Measurements from ENCODE around the gene DAPK3.
A peak's percentile ranks its signal among the peaks of the same experiment; 100 is the strongest.
"Not testable (repeated sequence)": the region's sequence is repeated elsewhere in the genome, so short reads cannot be mapped to it uniquely, and the experiment has no call there.

The DAPK3 gene

GRCh38 chr19:4000798-4001197 is 29.9 kb upstream of the DAPK3 start:
- not testable (repeated sequence) for DNase-seq

- DNase-seq: not testable (repeated sequence)
These were observed 27.9 kb upstream of the DAPK3 start for GRCh38 chr19:3998667-3999412.

GRCh38 chr19:3995607-3996006 is 24.7 kb upstream of the DAPK3 start:
- DNase-seq: no peak

- no peak for DNase-seq
These were observed 19.9 kb upstream of the DAPK3 start for GRCh38 chr19:3990815-3991117.

- peak; percentile 75 for DNase-seq
These were observed 16.9 kb upstream of the DAPK3 start for GRCh38 chr19:3987619-3988371.

GRCh38 chr19:3986260-3987041 is 15.6 kb upstream of the DAPK3 start:
- DNase-seq: peak; percentile 75

- DNase-seq: no peak
These were observed 14.9 kb upstream of the DAPK3 start for GRCh38 chr19:3985643-3986259.

GRCh38 chr19:3984908-3985642 is 14.2 kb upstream of the DAPK3 start, which contains the start of gene EEF2:
TSS of gene EEF2 (minus strand) at chr19:3985463. CDS start at chr19:3985380, 83 bp downstream.
- DNase-seq: peak; percentile 73

- no peak for DNase-seq
These were observed 13.6 kb upstream of the DAPK3 start for GRCh38 chr19:3984584-3984907.

GRCh38 chr19:3983936-3984583 is 13.2 kb upstream of the DAPK3 start:
- no peak for DNase-seq

- no peak for DNase-seq
These were observed 12.6 kb upstream of the DAPK3 start for GRCh38 chr19:3983542-3983914.

- no peak for DNase-seq
These were observed 12.0 kb upstream of the DAPK3 start for GRCh38 chr19:3982701-3983541.

- DNase-seq: no peak
These were observed 11.1 kb upstream of the DAPK3 start for GRCh38 chr19:3981736-3982681.

GRCh38 chr19:3981373-3981735 is 10.5 kb upstream of the DAPK3 start:
- no peak for DNase-seq

GRCh38 chr19:3980353-3981251 is 9.7 kb upstream of the DAPK3 start:
- no peak for DNase-seq

- DNase-seq: no peak
These were observed 8.9 kb upstream of the DAPK3 start for GRCh38 chr19:3979674-3980352.

GRCh38 chr19:3979289-3979673 is 8.4 kb upstream of the DAPK3 start:
- DNase-seq: no peak

- no peak for DNase-seq
These were observed 7.2 kb upstream of the DAPK3 start for GRCh38 chr19:3978145-3978544.
